ENCODE data around the gene RGP1. TPM values are rescaled to one million over a fixed set of nuclear protein-coding genes. Genes with fewer than 3 reads are reported as not detected.

RGP1 gene
- polyA plus RNA-seq, 1 of the 3 experiments (the other 2 are of a cell fraction): 16.1 TPM

- peak; percentile 22; the same call in 1 of the 2 replicates for TF ChIP-seq CTCF (IDR thresholded peaks at IDR 0.05)
- peak in 1 of 2 experiments; percentile 62; a peak in 1 of 4 replicates for TF ChIP-seq EP300 (IDR thresholded peaks at IDR 0.05; ENCODE audit: borderline replicate concordance in 1 of 2, low read depth in 1 of 2, low read length in 1 of 2)
- TF ChIP-seq NFIC (IDR thresholded peaks at IDR 0.05; ENCODE audit: borderline replicate concordance): no peak
- no peak for TF ChIP-seq IRF3 (IDR thresholded peaks at IDR 0.05; ENCODE audit: low read depth, low read length)
- peak; percentile 32; the same call in 1 of the 2 replicates for TF ChIP-seq RFX5 (IDR thresholded peaks at IDR 0.05; ENCODE audit: low read length)
- peak; percentile 86 for TF ChIP-seq TAF1 (IDR thresholded peaks at IDR 0.05; ENCODE audit: borderline replicate concordance, low read depth, low read length)
- TF ChIP-seq USF1 (IDR thresholded peaks at IDR 0.05; ENCODE audit: borderline replicate concordance, low read depth): no peak
- TF ChIP-seq FOSL2 (IDR thresholded peaks at IDR 0.05; ENCODE audit: borderline replicate concordance, low read depth): peak; percentile 20; the same call in 1 of the 2 replicates
- no peak for TF ChIP-seq EZH2phosphoT487 (IDR thresholded peaks at IDR 0.05; ENCODE audit: borderline replicate concordance, low read depth)
- no peak for TF ChIP-seq RAD21 (IDR thresholded peaks at IDR 0.05; ENCODE audit: low read length)
- no peak for TF ChIP-seq JUND (IDR thresholded peaks at IDR 0.05)
- no peak; the same call in 1 of the 2 replicates for TF ChIP-seq SMC3 (IDR thresholded peaks at IDR 0.05; ENCODE audit: low read depth, low read length)
- TF ChIP-seq USF2 (IDR thresholded peaks at IDR 0.05; ENCODE audit: borderline replicate concordance, low read depth, low read length): no peak
- TF ChIP-seq YY1 (IDR thresholded peaks at IDR 0.05; ENCODE audit: low read depth): 0 out of 2 replicates have a peak, but pooled peaks have one; percentile 26
- 0 out of 2 replicates have a peak, but pooled peaks have one; percentile 49 for TF ChIP-seq TEAD4 (IDR thresholded peaks at IDR 0.05; ENCODE audit: borderline replicate concordance, insufficient read depth)
- TF ChIP-seq MXI1 (IDR thresholded peaks at IDR 0.05; ENCODE audit: low read depth, low read length): no peak
- TF ChIP-seq FOXM1 (IDR thresholded peaks at IDR 0.05; ENCODE audit: low read depth): peak; percentile 46; the same call in 1 of the 2 replicates
- TF ChIP-seq RXRA (IDR thresholded peaks at IDR 0.05; ENCODE audit: borderline replicate concordance, low read depth): no peak
- no peak; the same call in 1 of the 2 replicates for TF ChIP-seq PBX3 (IDR thresholded peaks at IDR 0.05)
Measured at GRCh38 chr9:35732185-35732799, 16.8 kb upstream of the RGP1 start, which contains the start of the genes CREB3 and TLN1 (continued).
